T-helper 22 cell (primary cell): Measurements from ENCODE around the gene CSKMT.
"Not testable (repeated sequence)": the region's sequence is repeated elsewhere in the genome, so short reads cannot be mapped to it uniquely, and the experiment has no call there.

Experiments used
- DNase-seq: peaks from one replicate; pipeline ENCODE4 v3.0.0-alpha.2; 2020; ENCODE audit warnings: low read depth

Gene CSKMT

GRCh38 chr11:62656796-62657429 is 8.2 kb upstream of the CSKMT start:
- no peak for DNase-seq

DNA sequence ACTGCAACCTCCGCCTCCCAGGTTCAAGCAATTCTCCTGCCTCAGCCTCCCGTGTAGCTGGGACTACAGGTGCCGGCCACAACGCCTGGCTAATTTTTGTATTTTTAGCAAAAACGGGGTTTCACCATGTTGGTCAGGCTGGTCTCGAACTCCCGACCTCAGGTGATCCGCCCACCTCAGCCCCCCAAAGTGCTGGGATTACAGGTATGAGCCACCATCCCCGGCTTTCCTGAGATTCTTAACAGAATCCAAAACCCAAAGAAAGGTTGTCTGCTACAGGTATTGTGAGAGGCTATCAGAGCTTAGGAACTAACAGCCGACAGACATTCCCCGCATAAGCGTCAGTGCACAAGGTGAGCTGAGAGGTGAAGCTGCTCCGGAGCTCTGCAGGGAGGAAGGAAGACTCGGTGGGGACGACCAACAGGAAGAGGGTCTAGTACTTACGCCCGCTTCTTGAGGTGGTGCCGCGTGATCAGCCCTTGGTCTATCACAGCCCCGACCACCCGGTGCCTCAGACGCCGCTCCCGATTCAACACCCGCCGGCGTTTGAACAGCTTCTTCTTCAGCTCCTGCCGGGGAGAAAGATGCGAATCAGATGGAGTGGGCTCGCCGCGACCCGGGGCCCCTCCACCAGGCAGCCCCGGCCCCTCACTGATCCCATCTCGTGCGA is 572 bp upstream of the CSKMT start:
- DNase-seq, result peak; percentile 29

DNA sequence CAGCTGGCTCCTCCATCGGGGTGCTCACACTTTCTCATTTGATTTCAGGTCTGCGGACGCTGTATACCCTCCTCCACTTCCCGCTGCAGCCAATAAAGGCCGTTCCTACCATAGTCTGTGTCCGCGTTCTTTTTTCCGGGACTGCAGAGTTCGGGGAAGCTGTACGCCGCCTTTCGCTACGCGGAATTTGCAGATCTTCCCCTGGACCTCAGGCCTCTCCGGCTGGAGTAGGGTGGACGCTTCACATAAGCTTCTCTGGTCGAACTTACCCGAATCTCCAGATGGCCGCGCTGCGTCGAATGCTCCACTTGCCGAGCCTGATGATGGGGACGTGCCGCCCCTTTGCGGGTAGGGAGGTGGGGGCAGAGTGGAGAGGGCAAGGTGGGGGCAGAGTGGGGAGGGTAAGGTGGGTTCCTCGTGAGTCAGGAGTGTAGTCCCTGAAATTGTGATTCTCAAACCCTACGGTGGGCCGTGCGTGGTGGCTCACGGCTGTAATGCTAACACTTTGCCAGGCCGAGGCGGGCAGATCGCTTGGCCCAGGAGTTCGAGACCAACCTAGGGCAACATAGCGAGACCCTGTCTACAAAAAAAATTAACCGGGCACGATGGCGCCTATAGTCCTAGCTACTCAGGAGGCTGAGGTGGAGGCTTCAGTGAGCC is 617 bp downstream of the CSKMT start:
- peak; percentile 52 for DNase-seq

DNA sequence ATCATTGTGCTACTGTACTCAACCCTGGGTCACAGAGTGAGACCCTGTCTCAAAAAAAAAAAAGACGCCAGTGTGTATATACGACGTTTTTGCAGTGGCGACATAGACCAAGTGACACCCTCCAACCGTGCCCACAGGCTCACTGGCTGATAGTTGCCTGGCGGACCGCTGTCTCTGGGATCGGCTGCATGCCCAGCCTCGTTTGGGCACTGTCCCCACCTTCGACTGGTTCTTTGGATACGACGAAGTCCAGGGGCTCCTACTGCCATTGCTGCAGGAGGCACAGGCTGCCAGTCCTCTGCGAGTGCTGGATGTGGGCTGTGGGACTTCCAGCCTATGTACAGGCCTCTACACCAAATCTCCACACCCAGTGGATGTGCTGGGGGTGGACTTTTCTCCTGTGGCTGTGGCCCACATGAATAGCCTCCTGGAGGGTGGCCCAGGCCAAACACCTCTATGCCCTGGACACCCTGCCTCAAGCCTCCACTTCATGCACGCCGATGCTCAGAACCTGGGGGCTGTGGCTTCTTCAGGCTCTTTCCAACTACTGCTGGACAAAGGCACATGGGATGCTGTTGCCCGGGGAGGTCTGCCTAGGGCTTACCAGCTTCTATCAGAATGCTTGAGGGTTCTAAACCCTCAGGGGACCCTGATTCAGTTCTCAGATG is 1.3 kb downstream of the CSKMT start:
- DNase-seq, result no peak

DNA sequence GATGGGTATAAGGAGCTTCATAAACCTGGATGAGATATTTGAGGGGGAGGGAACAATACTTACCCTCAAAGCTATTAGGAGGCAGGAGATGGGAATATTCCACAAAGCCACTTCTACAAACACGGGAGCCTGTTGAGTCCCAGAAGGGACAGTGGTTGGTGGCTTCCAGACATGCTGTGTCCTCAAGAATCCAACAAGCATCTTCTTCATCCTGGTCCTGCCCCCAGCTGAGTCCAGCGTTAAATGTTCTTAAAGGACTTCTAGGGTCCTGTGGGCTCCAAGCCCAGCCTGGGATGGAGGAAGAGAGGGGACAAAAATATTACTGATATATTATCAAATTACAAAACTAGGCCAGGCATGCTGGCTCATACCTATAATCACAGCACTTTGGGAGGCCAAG is 2.3 kb downstream of the CSKMT start:
- no peak for DNase-seq

GRCh38 chr11:62669420-62670161 is 4.5 kb downstream of the CSKMT start:
- no peak for DNase-seq

GRCh38 chr11:62671236-62671607 is 6.1 kb downstream of the CSKMT start:
- no peak for DNase-seq

DNA sequence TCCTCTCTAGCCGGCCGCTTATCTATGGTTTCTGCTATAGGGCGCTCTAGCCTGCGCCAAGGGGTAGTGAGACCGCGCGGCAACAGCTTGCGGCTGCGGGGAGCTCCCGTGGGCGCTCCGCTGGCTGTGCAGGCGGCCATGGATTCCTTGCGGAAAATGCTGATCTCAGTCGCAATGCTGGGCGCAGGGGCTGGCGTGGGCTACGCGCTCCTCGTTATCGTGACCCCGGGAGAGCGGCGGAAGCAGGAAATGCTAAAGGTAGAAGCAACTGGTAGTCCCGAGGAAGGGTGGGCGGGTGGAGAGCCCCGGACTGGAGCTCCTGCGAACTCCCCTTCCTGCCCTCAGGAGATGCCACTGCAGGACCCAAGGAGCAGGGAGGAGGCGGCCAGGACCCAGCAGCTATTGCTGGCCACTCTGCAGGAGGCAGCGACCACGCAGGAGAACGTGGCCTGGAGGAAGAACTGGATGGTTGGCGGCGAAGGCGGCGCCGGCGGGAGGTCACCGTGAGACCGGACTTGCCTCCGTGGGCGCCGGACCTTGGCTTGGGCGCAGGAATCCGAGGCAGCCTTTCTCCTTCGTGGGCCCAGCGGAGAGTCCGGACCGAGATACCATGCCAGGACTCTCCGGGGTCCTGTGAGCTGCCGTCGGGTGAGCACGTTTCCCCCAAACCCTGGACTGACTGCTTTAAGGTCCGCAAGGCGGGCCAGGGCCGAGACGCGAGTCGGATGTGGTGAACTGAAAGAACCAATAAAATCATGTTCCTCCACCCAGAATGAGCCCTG is 6.7 kb downstream of the CSKMT start, which contains the start of the genes LBHD1 and UQCC3:
LBHD1 (minus strand) TSS at position 660 of the 782 bp plus-strand sequence. CDS start 2,236 bp downstream, outside the sequence.
UQCC3 (plus strand) TSS at position 66 of the 782 bp plus-strand sequence; CDS start at position 139, 73 bp downstream.
- peak; percentile 59 for DNase-seq

GRCh38 chr11:62673196-62673525 is 8.0 kb downstream of the CSKMT start:
- DNase-seq, result no peak

GRCh38 chr11:62675415-62675814 is 10.3 kb downstream of the CSKMT start:
- DNase-seq, result not testable (repeated sequence)

DNA sequence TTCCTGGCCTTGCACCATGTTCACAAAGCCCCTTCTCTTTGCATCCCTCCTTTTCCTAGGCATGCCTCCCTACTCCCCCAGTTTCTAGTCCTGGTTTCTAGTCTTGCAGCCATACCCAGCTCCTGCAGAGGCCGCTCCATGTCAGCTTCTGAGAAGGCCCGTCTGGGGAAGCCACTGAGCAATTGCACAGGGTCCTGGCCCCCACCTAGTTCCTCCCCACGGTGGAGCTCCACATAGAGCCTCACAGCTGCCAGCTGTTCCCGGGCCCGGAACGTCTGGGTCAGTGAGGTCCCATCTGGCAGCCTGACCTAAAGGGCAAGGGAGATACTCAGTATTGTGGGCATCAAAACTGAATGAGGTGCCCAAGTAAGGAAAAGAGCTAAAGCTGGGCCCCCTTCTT is 11.6 kb downstream of the CSKMT start:
- DNase-seq, result no peak

- DNase-seq, result no peak
Observed at GRCh38 chr11:62677156-62677555, 12.0 kb downstream of the CSKMT start.

DNA sequence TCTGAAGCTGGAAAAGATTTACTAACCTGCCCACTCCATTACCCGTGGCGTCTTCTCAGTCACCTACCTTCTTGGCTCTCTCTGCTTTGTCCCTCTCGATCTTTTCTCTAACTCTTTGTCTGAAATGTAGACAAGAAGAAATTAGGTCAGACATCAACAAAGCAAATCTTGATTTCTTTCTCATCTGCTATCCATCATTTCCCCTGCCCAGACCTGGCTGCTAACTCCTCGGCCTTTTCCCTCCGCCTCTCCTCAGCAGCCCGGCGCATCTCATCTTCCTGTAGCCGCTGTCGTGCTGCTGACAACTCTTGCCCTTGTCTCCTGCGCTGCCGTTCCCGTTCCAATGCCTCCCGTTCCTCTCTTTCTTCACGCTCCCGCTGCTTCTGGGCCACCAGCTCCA is 12.6 kb downstream of the CSKMT start:
- no peak for DNase-seq

DNA sequence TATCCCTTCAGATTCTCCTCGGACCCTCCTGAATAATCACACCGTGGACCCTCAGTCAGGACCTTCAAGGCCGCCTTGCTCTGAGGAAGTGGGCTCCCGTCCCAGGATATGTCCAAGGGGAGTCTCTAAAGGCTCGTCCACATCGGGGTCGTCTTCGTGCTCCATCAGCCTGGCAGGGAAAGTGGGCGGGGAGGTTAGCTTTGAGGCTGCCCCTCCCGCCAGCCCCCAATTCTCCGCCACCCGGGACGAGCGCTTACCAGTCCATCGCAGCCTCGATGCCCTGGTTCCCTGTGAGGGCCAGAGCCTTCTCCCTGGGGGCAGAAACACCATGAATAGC is 13.3 kb downstream of the CSKMT start:
- DNase-seq, result no peak

DNA sequence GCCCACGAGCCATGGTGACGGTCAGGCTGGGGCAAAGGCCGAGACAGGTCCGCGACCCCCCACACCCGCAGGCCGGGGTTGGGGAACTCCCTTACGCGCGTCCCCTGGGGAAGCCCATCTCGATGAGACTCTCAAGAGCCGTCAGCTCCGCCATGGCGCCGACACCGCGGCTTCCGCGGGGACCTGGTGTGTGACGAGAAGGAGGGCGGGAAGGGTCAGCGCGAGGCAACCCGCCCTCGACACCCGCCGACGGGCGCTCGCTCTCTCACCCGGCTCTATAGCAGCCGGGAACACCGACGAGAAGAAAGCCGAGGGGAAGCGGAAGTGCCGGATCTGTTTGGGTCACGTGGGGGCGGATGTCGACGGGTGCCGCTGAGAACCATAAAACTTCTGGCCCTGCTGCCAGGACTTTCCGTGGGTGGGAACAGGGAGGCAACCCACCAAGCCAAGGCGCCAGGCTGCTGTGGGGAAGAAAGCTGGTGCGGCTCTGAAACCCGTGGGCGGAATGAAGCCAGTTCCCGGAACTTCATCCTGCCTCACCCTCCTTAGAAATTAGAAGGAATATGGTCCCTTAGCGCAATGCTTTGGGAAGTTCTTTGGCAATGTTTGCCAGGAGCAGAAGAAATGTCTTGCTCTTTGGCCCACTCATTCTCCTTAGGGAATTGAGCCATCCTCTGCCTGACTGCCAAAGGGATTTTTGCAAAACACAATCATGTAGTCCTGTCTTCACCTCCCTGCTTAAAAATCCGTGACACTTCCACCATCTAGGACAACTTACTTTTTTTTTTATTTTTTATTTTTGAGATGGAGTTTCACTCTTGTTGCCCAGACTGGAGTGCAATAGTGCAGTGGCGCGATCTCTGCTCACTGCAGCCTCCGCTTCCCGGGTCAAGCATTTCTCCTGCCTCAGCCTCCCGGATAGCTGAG is 13.9 kb downstream of the CSKMT start, which contains the start of gene UBXN1:
UBXN1 (minus strand) TSS at position 304 of the 927 bp plus-strand sequence; CDS start at position 154, 150 bp downstream.
- peak; percentile 79 for DNase-seq

DNA sequence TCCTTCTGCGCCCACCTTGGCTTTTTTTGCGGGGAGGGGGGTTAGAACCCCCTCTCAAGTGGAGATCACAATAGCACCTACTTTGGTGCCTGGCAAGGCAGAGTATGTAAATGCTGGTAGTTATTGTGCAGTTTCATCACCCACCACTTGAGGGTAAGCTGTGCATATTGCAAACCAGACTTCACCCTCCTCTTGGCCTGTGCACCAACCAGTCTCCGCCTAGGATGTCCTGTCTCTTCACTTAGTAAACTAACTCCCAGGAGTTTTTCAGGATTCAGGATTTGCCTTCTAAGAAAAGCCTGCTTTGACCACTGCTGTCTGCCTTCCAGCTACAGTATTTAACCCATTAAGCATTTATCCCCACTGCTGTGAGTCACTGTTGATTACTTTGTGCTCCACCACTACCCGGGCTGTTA is 15.7 kb downstream of the CSKMT start:
- DNase-seq, result no peak

DNA sequence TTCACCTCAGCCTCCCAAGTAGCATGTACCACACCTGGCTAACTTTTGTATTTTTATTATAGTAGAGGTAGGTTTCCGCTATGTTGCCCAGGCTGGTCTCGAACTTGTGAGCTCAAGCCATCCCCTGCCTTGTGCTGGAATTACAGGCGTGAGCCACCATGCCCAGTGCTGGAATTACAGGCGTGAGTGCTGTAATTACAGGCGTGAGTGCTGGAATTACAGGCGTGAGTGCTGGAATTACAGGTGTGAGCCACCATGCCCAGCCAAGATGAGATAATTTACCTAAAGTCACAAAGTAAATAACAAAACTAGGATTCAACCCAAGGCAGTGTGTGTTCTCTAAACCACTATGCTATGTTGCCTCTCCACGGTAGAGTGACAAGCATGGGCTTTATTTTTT is 17.4 kb downstream of the CSKMT start:
- DNase-seq, result no peak

GRCh38 chr11:62687508-62688396 is 22.6 kb downstream of the CSKMT start:
- no peak for DNase-seq

DNA sequence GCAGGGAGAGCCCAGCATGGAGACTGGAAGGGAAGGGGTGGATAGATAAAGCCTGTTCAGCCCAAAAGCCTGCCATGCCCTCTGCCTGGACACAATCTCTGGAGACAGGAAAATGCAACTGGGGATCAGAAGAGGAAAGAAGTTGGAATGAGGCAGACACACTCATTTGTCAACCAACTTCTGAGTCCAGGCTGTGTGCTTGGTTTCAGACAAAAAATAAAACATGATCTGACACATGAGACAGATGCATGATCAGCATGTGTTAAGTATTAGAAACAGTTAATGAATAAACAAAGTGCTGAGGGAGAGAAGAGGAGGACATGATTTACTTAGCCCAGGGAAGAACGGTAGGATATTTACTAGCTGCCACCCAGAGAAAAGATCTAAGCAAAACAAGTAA is 23.4 kb downstream of the CSKMT start:
- no peak for DNase-seq
